Colonic mucosa (tissue), 4 donors: ENCODE results near the gene HOXB4. TPM values are rescaled to one million over a fixed set of nuclear protein-coding genes. Genes with fewer than 3 reads are reported as not detected.
A peak's percentile ranks its signal among the peaks of the same experiment; 100 is the strongest.

Source experiments
- DNase-seq: peaks from one replicate; pipeline ENCODE4 v3.0.0-alpha.2; 2020
- H3K27ac ChIP-seq: fragments of 200-600 bp; one replicate; pipeline ENCODE4 v1.8.0; 2021
- H3K27me3 ChIP-seq: fragments of 200-600 bp; one replicate; pipeline ENCODE4 v1.8.0; 2021
- H3K36me3 ChIP-seq: fragments of 200-600 bp; one replicate; pipeline ENCODE4 v1.8.0; 2021
- H3K4me1 ChIP-seq: fragments of 200-600 bp; one replicate; pipeline ENCODE4 v1.8.0; 2021; ENCODE audit warnings: mild to moderate bottlenecking
- H3K4me3 ChIP-seq: fragments of 200-600 bp; one replicate; pipeline ENCODE4 v1.8.0; 2021
- H3K9ac ChIP-seq, 2 donors: one replicate each; pipeline ENCODE4 v1.7.0; 2013; ENCODE audit warnings: control low read depth in 2 of 2, low read depth in 2 of 2, low read length in 2 of 2
- H3K9me3 ChIP-seq: fragments of 200-600 bp; one replicate; pipeline ENCODE4 v1.8.0; 2021
- intact Hi-C: fragments of 100-400 bp; cut with DNase I; formaldehyde crosslinking; loops from one replicate; pipeline ENCODE4 v1.14.1; 2022
- total RNA-seq, 2 donors: library from RNA; stranded (reverse); fragmentation: NEBNext Ultra II Directional in 1 of 2; extraction: Animal tissue kit (Norgen Biotek cat#: 25700) in 1 of 2; gene quantifications; one replicate each; pipeline ENCODE4 v1.2.1, GENCODE V29; 2021
- TF ChIP-seq, protein P1 (sequence below): fragments of 200-600 bp; IDR thresholded peaks from one replicate; pipeline ENCODE4 v1.8.0; 2022; ENCODE audit warnings: antibody characterized with exemption, mild to moderate bottlenecking
- donor health status: healthy.
- donor health status: DM: no; HTN: no; CAD: no.
- donor health status: DM: no; HTN: no; CAD: no.

The HOXB4 gene
- total RNA-seq, 2 donors from 2014 or later: 2.5 to 4.7 TPM

GRCh38 chr17:48616717-48617470 lies 38.7 kb upstream of the HOXB4 start:
- TF ChIP-seq, protein P1, sequence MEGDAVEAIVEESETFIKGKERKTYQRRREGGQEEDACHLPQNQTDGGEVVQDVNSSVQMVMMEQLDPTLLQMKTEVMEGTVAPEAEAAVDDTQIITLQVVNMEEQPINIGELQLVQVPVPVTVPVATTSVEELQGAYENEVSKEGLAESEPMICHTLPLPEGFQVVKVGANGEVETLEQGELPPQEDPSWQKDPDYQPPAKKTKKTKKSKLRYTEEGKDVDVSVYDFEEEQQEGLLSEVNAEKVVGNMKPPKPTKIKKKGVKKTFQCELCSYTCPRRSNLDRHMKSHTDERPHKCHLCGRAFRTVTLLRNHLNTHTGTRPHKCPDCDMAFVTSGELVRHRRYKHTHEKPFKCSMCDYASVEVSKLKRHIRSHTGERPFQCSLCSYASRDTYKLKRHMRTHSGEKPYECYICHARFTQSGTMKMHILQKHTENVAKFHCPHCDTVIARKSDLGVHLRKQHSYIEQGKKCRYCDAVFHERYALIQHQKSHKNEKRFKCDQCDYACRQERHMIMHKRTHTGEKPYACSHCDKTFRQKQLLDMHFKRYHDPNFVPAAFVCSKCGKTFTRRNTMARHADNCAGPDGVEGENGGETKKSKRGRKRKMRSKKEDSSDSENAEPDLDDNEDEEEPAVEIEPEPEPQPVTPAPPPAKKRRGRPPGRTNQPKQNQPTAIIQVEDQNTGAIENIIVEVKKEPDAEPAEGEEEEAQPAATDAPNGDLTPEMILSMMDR: no peak
- Histone ChIP-seq H3K27me3 (peaks cover 45% of the 10 kb centered on the region), H3K4me1 (peaks cover 13% of the 10 kb centered on the region), H3K9ac (peak overlapping the region; percentile 45 to 66), H3K27ac (no peak overlapping the region), H3K36me3 (no peaks in the 10 kb centered on the region), H3K4me3 (no peak overlapping the region), H3K9me3 (no peaks in the 10 kb centered on the region)
- DNase-seq: no peak
- intact Hi-C loops: loop anchor here (5.0 kb wide), 1 partner anchor 275 kb away; no protein-coding TSS in a partner anchor

- H3K36me3 ChIP-seq: no peaks in the 10 kb centered on the region
- intact Hi-C loops: loop anchor here (5.0 kb wide), 1 partner anchor 274 kb away; no protein-coding TSS in a partner anchor
- H3K4me3 ChIP-seq: no peak overlapping the region
- no peak overlapping the region for H3K27ac ChIP-seq
- H3K27me3 ChIP-seq: peaks cover 40% of the 10 kb centered on the region
- peak overlapping the region in 1 of 2 donors; percentile 48 for H3K9ac ChIP-seq
- no peaks in the 10 kb centered on the region for H3K9me3 ChIP-seq
- no peak for DNase-seq
- TF ChIP-seq, protein P1: no peak
- peaks cover 13% of the 10 kb centered on the region for H3K4me1 ChIP-seq
Observed at GRCh38 chr17:48615963-48616716, 38.0 kb upstream of the HOXB4 start.

GRCh38 chr17:48615047-48615962 lies 37.2 kb upstream of the HOXB4 start, which contains the start of gene HOXB8:
TSS of gene HOXB8 (minus strand) at chr17:48615292. CDS start at chr17:48614704, 588 bp downstream.
- H3K9me3 ChIP-seq: no peaks in the 10 kb centered on the region
- peak within 1 kb of the TSS; percentile 57 for H3K4me3 ChIP-seq
- no peaks in the 10 kb centered on the region for H3K36me3 ChIP-seq
- TF ChIP-seq, protein P1: no peak
- H3K27ac ChIP-seq: no peak within 1 kb of the TSS
- H3K4me1 ChIP-seq: peaks cover 13% of the 10 kb centered on the region
- peaks cover 34% of the 10 kb centered on the region for H3K27me3 ChIP-seq
- DNase-seq: no peak
- intact Hi-C loops: loop anchor here (5.0 kb wide), 1 partner anchor 273 kb away; no protein-coding TSS in a partner anchor
- H3K9ac ChIP-seq: peak within 1 kb of the TSS; percentile 71 to 75

DNA sequence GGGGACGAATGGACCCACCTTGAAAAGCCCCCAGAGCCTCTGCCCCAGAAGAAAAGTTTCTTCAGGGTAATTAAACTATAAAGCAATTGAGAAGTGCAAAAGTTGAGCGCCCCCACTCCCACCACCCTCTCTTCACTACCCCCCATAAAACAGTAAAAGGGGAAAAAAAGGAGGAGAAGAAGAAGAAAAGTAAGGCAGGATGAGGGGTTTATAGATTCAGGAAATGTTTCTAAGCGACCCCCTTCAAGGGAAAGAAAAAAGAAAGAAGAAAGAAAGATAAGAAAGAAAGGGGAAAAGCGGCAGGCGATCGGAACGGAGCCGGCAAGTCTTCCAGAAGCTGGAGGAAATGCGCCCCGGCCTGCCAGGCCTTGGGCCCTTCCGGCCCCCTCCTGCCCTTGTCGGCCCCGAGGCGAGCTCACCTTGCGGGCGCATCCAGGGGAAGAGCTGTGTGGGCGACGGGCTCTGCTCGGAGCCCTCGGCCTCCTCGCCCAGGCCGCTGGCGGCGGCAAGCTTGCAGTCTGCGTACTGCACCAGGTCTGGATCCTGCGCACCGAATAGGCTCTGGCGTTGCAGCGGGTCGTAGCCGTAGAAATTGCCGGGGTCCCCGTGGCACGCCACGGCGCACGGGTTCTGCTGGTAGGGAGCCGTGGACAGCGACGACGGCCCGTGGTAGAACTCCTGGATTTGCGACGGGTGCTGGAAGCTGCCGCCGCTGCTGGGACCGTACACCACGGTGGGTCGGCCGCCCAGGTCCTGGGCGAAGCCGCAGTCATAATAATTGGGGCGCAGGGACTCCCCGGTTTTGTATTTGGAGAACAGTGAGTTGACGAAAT lies 35.9 kb upstream of the HOXB4 start:
- Histone ChIP-seq H3K9me3 (no peaks in the 10 kb centered on the region), H3K4me1 (peaks cover 15% of the 10 kb centered on the region), H3K27ac (no peak overlapping the region), H3K9ac (peak overlapping the region; percentile 71 to 75), H3K36me3 (no peaks in the 10 kb centered on the region), H3K4me3 (peak overlapping the region; percentile 57), H3K27me3 (peaks cover 32% of the 10 kb centered on the region)
- no peak for DNase-seq
- TF ChIP-seq, protein P1: no peak
- intact Hi-C loops: no loop called here
